MCF 10A (cell line): ENCODE results near the gene KCNK4. TPM values are rescaled to one million over a fixed set of nuclear protein-coding genes. Genes with fewer than 3 reads are reported as not detected.
"Not testable (repeated sequence)": the region's sequence is repeated elsewhere in the genome, so short reads cannot be mapped to it uniquely, and the experiment has no call there.

ENCODE experiments used
- BruUV-seq: library from RNA; stranded (reverse); fragments of 400-500 nt; replicated peaks from 2 replicates; lab custom pipeline; 2021; lab: Mats Ljungman, UMichigan
- CTCF ChIA-PET: fragments of 300-600 bp; sonication (Branson Sonifier 250); formaldehyde crosslinking; extraction: SDS; loops from one replicate; lab custom pipeline; 2021; ENCODE audit warnings: antibody characterized with exemption, inconsistent platforms; lab: Yijun Ruan, JAX
- POLR2A ChIA-PET: fragments of 300-600, 350-650 bp; sonication (Branson Sonifier 250); formaldehyde crosslinking; extraction: SDS; loops from one replicate; lab custom pipeline; 2020; ENCODE audit warnings: antibody characterized with exemption, inconsistent platforms; lab: Yijun Ruan, JAX
- DNase-seq: peaks from one replicate; pipeline ENCODE4 v3.0.0-alpha.2; 2018; ENCODE audit not compliant: unreplicated experiment
- H3K27ac Mint-ChIP-seq: one replicate; pipeline ENCODE4 v1.8.0; 2022; ENCODE audit warnings: mild to moderate bottlenecking, low read depth, mixed read lengths; ENCODE audit not compliant: unreplicated experiment
- H3K27me3 Mint-ChIP-seq: one replicate; pipeline ENCODE4 v1.8.0; 2022; ENCODE audit warnings: mixed read lengths; ENCODE audit not compliant: insufficient read depth, unreplicated experiment
- H3K36me3 Mint-ChIP-seq: one replicate; pipeline ENCODE4 v1.8.0; 2022; ENCODE audit warnings: mild to moderate bottlenecking, moderate library complexity, mixed read lengths; ENCODE audit not compliant: insufficient read depth, unreplicated experiment
- H3K4me1 Mint-ChIP-seq: one replicate; pipeline ENCODE4 v1.8.0; 2022; ENCODE audit warnings: mixed read lengths; ENCODE audit not compliant: insufficient read depth, unreplicated experiment
- H3K4me3 Mint-ChIP-seq: one replicate; pipeline ENCODE4 v1.8.0; 2022; ENCODE audit warnings: mild to moderate bottlenecking, moderate library complexity, mixed read lengths; ENCODE audit not compliant: unreplicated experiment
- H3K9me3 Mint-ChIP-seq: one replicate; pipeline ENCODE4 v1.8.0; 2022; ENCODE audit warnings: mixed read lengths; ENCODE audit not compliant: unreplicated experiment
- CTCF ChIP-seq: fragments of 200-600 bp; IDR thresholded peaks from one replicate; pipeline ENCODE4 v1.8.0; 2022; ENCODE audit warnings: antibody characterized with exemption, mild to moderate bottlenecking; ENCODE audit not compliant: unreplicated experiment
- intact Hi-C: fragments of 100-400 bp; cut with micrococcal nuclease; formaldehyde crosslinking; loops from 2 replicates; pipeline ENCODE4 v1.14.1; 2022
- total RNA-seq: library from RNA; stranded (reverse); gene quantifications from 2 replicates; pipeline ENCODE4 v1.2.3, GENCODE V29; 2022

Gene KCNK4
- total RNA-seq, 1 experiment from 2014 or later: not detected

GRCh38 chr11:64314146-64314804, 23.2 kb downstream of the KCNK4 start:
- intact Hi-C loops: no loop called here
- POLR2A ChIA-PET: interaction anchor here (1.3 to 5.8 kb wide), 2 partner anchors 11 to 68 kb away, joined by 5 to 64 read pairs; partner anchors contain the start of genes ESRRA and PPP1R14B
- Mint-ChIP-seq H3K4me1 (peaks cover 21% of the 10 kb centered on the region), H3K9me3 (no peaks in the 10 kb centered on the region), H3K4me3 (no peak overlapping the region), H3K27ac (no peak overlapping the region), H3K36me3 (peaks cover 65% of the 10 kb centered on the region), H3K27me3 (no peaks in the 10 kb centered on the region)
- TF ChIP-seq CTCF: no peak
- no TSS peak for BruUV-seq
- CTCF ChIA-PET: interaction anchor here (1.0 to 10.2 kb wide), 4 partner anchors 17 to 135 kb away, joined by 3 to 148 read pairs (median 49); partner anchors contain the start of gene RPS6KA4
- no peak for DNase-seq

- H3K36me3 Mint-ChIP-seq: peaks cover 59% of the 10 kb centered on the region
- H3K4me3 Mint-ChIP-seq: no peak overlapping the region
- no peak overlapping the region for H3K27ac Mint-ChIP-seq
- no peak for DNase-seq
- CTCF ChIA-PET: interaction anchor here (1.5 to 10.2 kb wide), 3 partner anchors 16 to 134 kb away, joined by 3 to 148 read pairs (median 95); partner anchors contain the start of gene RPS6KA4
- POLR2A ChIA-PET: interaction anchor here (1.3 to 5.8 kb wide), 3 partner anchors 12 to 69 kb away, joined by 5 to 285 read pairs (median 64); partner anchors contain the start of genes CCDC88B, ESRRA and PPP1R14B
- no TSS peak for BruUV-seq
- H3K27me3 Mint-ChIP-seq: no peaks in the 10 kb centered on the region
- intact Hi-C loops: no loop called here
- TF ChIP-seq CTCF: no peak
- H3K4me1 Mint-ChIP-seq: peaks cover 28% of the 10 kb centered on the region
- H3K9me3 Mint-ChIP-seq: no peaks in the 10 kb centered on the region
These were observed 23.9 kb downstream of the KCNK4 start for GRCh38 chr11:64314805-64315561.

GRCh38 chr11:64315667-64316526, 24.8 kb downstream of the KCNK4 start:
- Mint-ChIP-seq H3K36me3 (peaks cover 57% of the 10 kb centered on the region), H3K4me1 (peaks cover 35% of the 10 kb centered on the region), H3K4me3 (peak overlapping the region; percentile 86), H3K27ac (peak overlapping the region; percentile 93)
- H3K27me3 Mint-ChIP-seq, H3K9me3 Mint-ChIP-seq, DNase-seq, intact Hi-C loops, BruUV-seq: not testable (repeated sequence)
- ChIA-PET CTCF (interaction anchor here (0.5 to 10.2 kb wide), 11 partner anchors 8 to 98 kb away, joined by 3 to 148 read pairs (median 6); partner anchors contain the start of gene RPS6KA4), POLR2A (interaction anchor here (0.6 to 5.8 kb wide), 14 partner anchors 8 to 840 kb away, joined by 3 to 285 read pairs (median 28); partner anchors contain the start of genes BAD, CCDC88B, ESRRA and GPR137)
